GM23338 (cell line): Measurements from ENCODE around the gene SLC12A7.
"Not testable (repeated sequence)": the region's sequence is repeated elsewhere in the genome, so short reads cannot be mapped to it uniquely, and the experiment has no call there.

Experiments used
- ETS1 ChIP-seq: IDR thresholded peaks from 2 replicates; pipeline ENCODE4 v1.6.1; 2016; ENCODE audit warnings: antibody characterized with exemption
- TF ChIP-seq, protein P1 (sequence below), 2 experiments: fragments of 200-600 bp in 1 of 2; sonication (generic) in 1 of 2; conservative IDR thresholded peaks; 2 replicates each; pipeline versions ENCODE4 v1.5.1 to v1.6.1; 2016 to 2017; ENCODE audit warnings: antibody characterized with exemption in 2 of 2, low read depth in 2 of 2, mild to moderate bottlenecking in 2 of 2, moderate library complexity in 1 of 2

GRCh38 chr5:1125695-1126094 lies 13.8 kb upstream of the SLC12A7 start:
- TF ChIP-seq, protein P1, sequence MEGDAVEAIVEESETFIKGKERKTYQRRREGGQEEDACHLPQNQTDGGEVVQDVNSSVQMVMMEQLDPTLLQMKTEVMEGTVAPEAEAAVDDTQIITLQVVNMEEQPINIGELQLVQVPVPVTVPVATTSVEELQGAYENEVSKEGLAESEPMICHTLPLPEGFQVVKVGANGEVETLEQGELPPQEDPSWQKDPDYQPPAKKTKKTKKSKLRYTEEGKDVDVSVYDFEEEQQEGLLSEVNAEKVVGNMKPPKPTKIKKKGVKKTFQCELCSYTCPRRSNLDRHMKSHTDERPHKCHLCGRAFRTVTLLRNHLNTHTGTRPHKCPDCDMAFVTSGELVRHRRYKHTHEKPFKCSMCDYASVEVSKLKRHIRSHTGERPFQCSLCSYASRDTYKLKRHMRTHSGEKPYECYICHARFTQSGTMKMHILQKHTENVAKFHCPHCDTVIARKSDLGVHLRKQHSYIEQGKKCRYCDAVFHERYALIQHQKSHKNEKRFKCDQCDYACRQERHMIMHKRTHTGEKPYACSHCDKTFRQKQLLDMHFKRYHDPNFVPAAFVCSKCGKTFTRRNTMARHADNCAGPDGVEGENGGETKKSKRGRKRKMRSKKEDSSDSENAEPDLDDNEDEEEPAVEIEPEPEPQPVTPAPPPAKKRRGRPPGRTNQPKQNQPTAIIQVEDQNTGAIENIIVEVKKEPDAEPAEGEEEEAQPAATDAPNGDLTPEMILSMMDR (conservative IDR thresholded peaks at IDR 0.05; ENCODE audit: low read depth in 2 of 2): not testable (repeated sequence)
- not testable (repeated sequence) for TF ChIP-seq ETS1
